M059J (cell line): ENCODE results near the gene CLCNKB. TPM values are rescaled to one million over a fixed set of nuclear protein-coding genes. Genes with fewer than 3 reads are reported as not detected.
A peak's percentile ranks its signal among the peaks of the same experiment; 100 is the strongest.
"Not testable (repeated sequence)": the region's sequence is repeated elsewhere in the genome, so short reads cannot be mapped to it uniquely, and the experiment has no call there.

Experiments
- DNase-seq: peaks from one replicate; pipeline ENCODE4 v3.0.0-alpha.2; 2012; ENCODE audit warnings: low read depth
- total RNA-seq: library from RNA; depleted of rRNA; stranded (reverse); fragments of >200 nt; shearing (Covaris generic); gene quantifications from 2 replicates; pipeline ENCODE4 v1.2.3, GENCODE V29; 2014

CLCNKB gene
- total RNA-seq, 1 experiment from 2014 or later, result 0.32 TPM

DNA sequence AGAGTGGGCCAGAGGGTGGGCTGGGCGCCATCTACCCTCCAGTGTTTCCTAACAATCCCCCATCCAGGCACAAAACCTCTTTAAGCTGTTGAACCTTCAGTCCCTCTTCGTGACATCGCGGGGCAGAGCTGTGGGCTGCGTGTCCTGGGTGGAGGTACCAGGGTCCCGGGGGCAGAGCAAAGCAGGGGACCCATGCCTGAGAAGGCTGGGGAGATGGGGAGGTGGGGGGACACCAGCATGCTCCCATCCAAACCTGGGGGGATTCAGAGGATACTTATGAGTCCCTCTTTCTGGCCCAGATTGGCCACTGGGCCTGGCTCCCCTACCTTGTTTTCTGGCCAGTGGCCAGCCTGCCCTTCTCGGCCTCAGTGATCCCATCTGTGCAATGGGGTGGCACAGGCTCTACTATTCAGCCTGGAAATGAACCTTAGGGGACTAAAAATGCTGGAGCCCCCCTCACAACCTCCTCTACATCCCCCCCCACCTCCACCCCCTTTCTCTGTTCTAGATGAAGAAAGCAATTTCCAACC, 10.4 kb upstream of the CLCNKB start:
- not testable (repeated sequence) for DNase-seq

DNA sequence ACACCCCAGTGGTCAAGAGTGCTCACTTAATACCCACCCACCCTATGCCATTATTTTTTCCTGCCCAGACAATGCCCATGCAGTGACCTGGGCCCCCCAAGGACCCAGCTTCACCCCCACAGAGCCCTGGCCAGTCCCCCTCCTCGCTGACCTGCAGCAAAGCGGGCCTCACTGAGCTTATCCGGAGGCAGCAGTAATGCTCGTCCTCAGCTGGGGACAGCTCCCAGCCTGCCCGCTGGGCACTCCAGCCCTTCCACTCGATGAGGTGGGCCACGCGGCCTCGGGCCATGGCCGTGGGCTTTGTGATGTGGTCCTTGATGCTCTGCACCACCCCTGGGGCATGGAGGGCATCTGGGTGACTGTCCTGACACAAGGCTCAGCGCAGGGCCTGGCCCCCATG, 7.1 kb upstream of the CLCNKB start:
- DNase-seq, result not testable (repeated sequence)

- DNase-seq, result peak; percentile 50
Measured at GRCh38 chr1:16038620-16038912, 5.0 kb upstream of the CLCNKB start.

GRCh38 chr1:16039871-16040270, 3.7 kb upstream of the CLCNKB start:
- DNase-seq, result not testable (repeated sequence)

- DNase-seq, result no peak
Measured at GRCh38 chr1:16041200-16041599, 2.4 kb upstream of the CLCNKB start.

GRCh38 chr1:16042096-16042495, 1.5 kb upstream of the CLCNKB start:
- no peak for DNase-seq

DNA sequence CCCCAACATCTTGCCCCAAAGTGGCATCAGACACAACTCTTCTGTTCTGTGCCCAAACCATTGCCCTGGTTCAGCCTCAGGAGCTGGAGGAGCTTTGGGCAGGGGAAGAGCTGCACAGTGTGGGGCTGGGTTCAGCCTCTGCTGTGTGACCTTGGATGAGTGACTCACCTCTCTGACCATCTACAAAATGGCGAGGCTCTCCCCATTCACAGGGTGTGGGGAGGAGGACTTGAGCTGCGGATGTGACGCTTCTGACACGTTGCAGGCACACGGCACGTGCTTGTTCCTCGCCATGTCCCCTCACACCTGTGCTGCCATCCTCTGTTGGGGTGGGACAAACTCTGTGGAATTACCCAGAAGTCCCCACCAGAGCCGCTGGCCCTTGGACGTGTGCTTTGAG, 928 bp upstream of the CLCNKB start:
- DNase-seq, result not testable (repeated sequence)

- DNase-seq, result no peak
Measured at GRCh38 chr1:16043950-16044349, 368 bp downstream of the CLCNKB start.

DNA sequence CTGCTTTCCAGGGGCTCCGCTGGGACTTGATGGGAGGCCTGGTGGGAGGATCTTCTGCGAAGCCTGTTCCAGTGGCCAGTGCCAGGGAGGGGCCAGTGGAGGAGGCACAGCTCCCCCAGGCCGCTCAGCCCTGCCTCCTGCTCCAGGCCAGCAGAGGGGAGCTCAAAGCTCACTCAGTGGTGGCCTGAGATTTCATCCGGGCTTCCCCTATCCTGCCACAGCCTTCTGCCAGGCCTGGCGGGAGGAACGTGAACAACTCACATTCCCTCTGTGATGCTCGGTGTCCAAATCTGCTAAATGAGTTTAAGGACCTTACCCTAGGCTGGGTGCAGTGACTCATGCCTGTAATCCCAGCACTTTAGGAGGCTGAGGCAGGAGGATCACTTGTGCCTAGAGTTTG, 3.3 kb downstream of the CLCNKB start:
- peak; percentile 60 for DNase-seq

- DNase-seq, result no peak
Measured at GRCh38 chr1:16047791-16048475, 4.4 kb downstream of the CLCNKB start.

DNA sequence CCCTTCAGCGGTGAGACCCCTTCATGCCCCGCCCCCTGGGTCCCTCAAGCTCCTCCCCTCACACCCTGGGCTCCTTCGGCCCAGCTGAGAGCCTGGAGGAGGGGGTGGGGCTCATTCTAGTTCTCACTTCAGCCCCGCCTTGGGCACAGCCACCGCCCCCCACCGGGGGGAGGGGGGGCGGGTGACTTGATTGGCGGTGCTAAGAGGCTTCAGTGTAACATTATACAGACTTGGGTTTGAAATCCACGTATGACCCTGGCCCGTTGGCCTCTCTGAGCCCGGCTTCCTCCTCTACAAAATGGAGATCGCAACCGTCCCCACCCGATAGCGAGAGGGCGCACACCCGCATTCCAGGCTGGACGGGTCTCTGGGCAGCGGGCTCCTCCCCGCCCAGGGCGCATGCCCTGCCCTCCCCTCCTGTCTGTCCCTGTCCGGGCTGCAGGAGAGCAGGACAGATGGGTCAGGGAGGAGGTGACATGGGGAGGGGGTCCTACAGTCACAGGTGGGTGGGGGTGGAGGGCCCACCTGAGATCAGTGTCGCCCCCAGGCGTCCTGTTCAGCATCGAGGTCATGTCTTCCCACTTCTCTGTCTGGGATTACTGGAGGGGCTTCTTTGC, 5.1 kb downstream of the CLCNKB start:
- peak; percentile 44 for DNase-seq

- DNase-seq, result no peak
Measured at GRCh38 chr1:16050328-16050727, 6.7 kb downstream of the CLCNKB start.

GRCh38 chr1:16051039-16051438, 7.5 kb downstream of the CLCNKB start:
- DNase-seq, result no peak

DNA sequence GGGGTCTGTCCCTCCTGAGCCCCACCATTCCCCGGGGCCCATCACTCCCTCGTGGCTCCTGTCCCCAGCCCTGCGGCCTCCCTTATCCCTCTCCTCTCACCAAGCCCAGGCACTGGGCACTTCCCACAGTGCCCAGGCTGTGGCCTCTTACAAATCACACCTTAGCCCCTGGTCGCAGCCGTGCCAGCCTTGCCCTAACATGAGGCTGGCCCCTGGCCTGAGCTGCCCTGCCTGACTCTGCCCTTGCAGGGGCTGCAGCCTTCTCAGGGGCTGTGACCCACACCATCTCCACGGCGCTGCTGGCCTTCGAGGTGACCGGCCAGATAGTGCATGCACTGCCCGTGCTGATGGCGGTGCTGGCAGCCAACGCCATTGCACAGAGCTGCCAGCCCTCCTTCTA, 8.4 kb downstream of the CLCNKB start:
- DNase-seq, result not testable (repeated sequence)

- DNase-seq, result no peak
Measured at GRCh38 chr1:16053781-16054502, 10.4 kb downstream of the CLCNKB start.

DNA sequence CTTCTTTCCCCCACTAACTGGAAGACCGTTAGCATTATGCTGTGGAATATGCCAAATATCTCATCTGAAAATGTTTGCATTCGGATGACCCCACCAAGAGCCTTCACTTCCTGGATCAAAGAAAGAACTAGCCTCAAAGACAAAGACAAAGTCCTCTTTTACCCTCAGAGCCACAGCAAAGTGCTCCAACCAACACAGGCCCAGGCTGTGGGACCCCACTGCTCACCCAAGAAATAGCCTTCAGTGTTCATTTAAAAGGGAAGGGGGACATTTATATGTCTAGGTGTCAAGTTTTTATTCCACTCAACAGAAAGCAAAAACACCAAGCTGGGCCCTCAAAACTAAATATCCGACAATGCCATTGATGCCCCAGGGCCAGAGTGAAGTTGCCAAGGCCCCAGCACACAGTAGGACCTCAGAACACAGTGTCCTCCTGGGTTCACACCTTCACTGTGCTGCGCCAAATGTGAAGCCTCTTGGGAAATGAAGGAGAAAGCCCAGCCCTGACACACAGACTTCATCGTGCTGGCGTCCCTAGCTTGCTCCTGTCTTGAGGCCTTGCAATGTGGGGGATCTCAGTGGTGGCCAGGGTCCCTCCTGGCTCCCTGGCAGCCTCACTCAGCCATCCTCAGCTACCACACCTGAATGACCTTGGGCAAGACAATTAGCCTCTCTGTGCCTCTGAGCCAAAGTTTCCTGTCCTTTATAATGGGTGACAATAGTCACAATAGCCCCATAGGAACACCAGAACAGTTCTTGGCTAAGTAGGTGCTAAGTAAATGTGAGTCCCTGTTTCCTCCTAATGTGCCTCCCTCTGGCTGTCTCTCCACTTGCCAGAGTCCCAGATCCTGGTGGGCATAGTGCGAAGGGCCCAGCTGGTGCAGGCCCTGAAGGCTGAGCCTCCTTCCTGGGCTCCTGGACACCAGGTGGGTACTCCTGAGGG, 11.3 kb downstream of the CLCNKB start:
- no peak for DNase-seq

- peak; percentile 77 for DNase-seq
Measured at GRCh38 chr1:16055613-16056520, 12.3 kb downstream of the CLCNKB start.

DNA sequence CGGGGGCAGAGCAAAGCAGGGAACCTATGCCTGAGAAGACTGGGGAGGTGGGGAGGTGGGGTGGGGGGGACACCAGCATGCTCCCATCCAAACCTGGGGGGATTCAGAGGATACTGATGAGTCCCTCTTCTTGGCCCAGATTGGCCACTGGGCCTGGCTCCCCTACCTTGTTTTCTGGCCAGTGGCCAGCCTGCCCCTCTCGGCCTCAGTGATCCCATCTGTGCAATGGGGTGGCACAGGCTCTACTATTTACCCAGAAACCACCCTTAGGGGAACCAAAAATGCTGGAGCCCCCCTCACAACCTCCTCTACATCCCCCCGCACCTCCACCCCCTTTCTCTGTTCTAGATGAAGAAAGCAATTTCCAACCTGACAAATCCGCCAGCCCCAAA, 12.9 kb downstream of the CLCNKB start:
- DNase-seq, result not testable (repeated sequence)

- DNase-seq, result not testable (repeated sequence)
Measured at GRCh38 chr1:16057314-16057915, 13.8 kb downstream of the CLCNKB start.
